GM12878 (cell line): ENCODE data around the gene SESTD1. TPM values are rescaled to one million over a fixed set of nuclear protein-coding genes. Genes with fewer than 3 reads are reported as not detected.

Experiments used
- ATAC-seq: fragments of 200-7000 bp; cut with Tn5 transposase; 3 replicates; pipeline ENCODE4 v1.9.1; 2020; ENCODE audit warnings: mild to moderate bottlenecking, moderate library complexity
- BruUV-seq: library from RNA; stranded (reverse); fragments of 400-500 nt; replicated peaks from 2 replicates; lab custom pipeline; 2021; lab: Mats Ljungman, UMichigan
- CTCF ChIA-PET: fragments of 300-600 bp; sonication (Branson Sonifier 250); formaldehyde crosslinking; extraction: SDS; loops from one replicate; lab custom pipeline; 2021; ENCODE audit warnings: inconsistent platforms; lab: Yijun Ruan, JAX
- POLR2A ChIA-PET: fragments of 350-600 bp; formaldehyde crosslinking; extraction: SDS; loops from one replicate; lab custom pipeline; 2021; ENCODE audit warnings: inconsistent platforms; lab: Charles Lee
- RAD21 ChIA-PET: fragments of 300-600 bp; sonication (Branson Sonifier 250); formaldehyde crosslinking; loops from one replicate; lab custom pipeline; 2023; ENCODE audit warnings: antibody characterized with exemption; ENCODE audit not compliant: unreplicated experiment; lab: Charles Lee
- SMC1A ChIA-PET: fragments of 300-600 bp; sonication (Branson Sonifier 250); formaldehyde crosslinking; loops from one replicate; lab custom pipeline; 2023; ENCODE audit not compliant: unreplicated experiment, uncharacterized antibody; lab: Charles Lee
- DNase-seq: peaks from one replicate; pipeline ENCODE4 v3.0.0-alpha.2; 2011; ENCODE audit warnings: low read depth, low spot score
- FAIRE-seq: peaks from 3 replicates; lab custom pipeline; 2011; peaks lifted over from hg19 to GRCh38; lab: Jason Lieb, UNC
- H2AFZ ChIP-seq: 2 replicates; pipeline ENCODE4 v1.6.0; 2011; ENCODE audit warnings: low read depth, low read length, control low read depth; ENCODE audit not compliant: control insufficient read depth
- H3K27ac ChIP-seq: 2 replicates; pipeline ENCODE4 v1.5.1; 2011; ENCODE audit warnings: control low read depth; ENCODE audit not compliant: control insufficient read depth, insufficient read depth
- H3K27me3 ChIP-seq, 2 experiments: replicated peaks in 1 of 2; 2 replicates each; pipeline versions ENCODE4 v1.6.0 to v1.6.1; 2011; ENCODE audit warnings: low read length in 1 of 2; ENCODE audit not compliant: control insufficient read depth in 2 of 2, insufficient read depth in 2 of 2
- H3K36me3 ChIP-seq, 2 experiments: 2 replicates each; pipeline ENCODE4 v1.5.1; 2011; ENCODE audit warnings: low read length in 1 of 2; ENCODE audit not compliant: control insufficient read depth in 2 of 2, insufficient read depth in 2 of 2
- H3K4me1 ChIP-seq: 2 replicates; pipeline ENCODE4 v1.6.1; 2011; ENCODE audit warnings: mild to moderate bottlenecking, low read length, moderate library complexity, mixed read lengths; ENCODE audit not compliant: control insufficient read depth, insufficient read depth
- H3K4me2 ChIP-seq: 2 replicates; pipeline ENCODE4 v1.6.0; 2011; ENCODE audit warnings: control low read depth; ENCODE audit not compliant: control insufficient read depth, insufficient read depth
- H3K4me3 ChIP-seq: fragments of 200-600 bp; sonication (generic); 2 replicates; pipeline ENCODE4 v1.5.1; 2016
- H3K79me2 ChIP-seq: 2 replicates; pipeline ENCODE4 v1.6.0; 2011; ENCODE audit warnings: low read length; ENCODE audit not compliant: control insufficient read depth, insufficient read depth
- H3K9ac ChIP-seq: 2 replicates; pipeline ENCODE4 v1.8.0; 2011; ENCODE audit warnings: low read length, control low read depth, mixed read lengths; ENCODE audit not compliant: control insufficient read depth, insufficient read depth
- H3K9me3 ChIP-seq: replicated peaks from 3 replicates; pipeline ENCODE4 v1.5.1; 2011; ENCODE audit warnings: mild to moderate bottlenecking, low read length; ENCODE audit not compliant: control insufficient read depth, insufficient read depth
- H4K20me1 ChIP-seq: 2 replicates; pipeline ENCODE4 v1.6.0; 2011; ENCODE audit not compliant: control insufficient read depth, insufficient read depth
- ASH2L ChIP-seq: fragments of 300-600, 200-600 bp; sonication (generic); IDR thresholded peaks from 2 replicates; pipeline ENCODE4 v1.6.1; 2017; ENCODE audit warnings: low read depth, mild to moderate bottlenecking, borderline replicate concordance
- BCL11A ChIP-seq: IDR thresholded peaks from 2 replicates; pipeline ENCODE4 v1.6.1; 2011; ENCODE audit warnings: low read depth, low read length
- CBFB ChIP-seq: IDR thresholded peaks from 2 replicates; pipeline ENCODE4 v1.6.1; 2016; ENCODE audit warnings: antibody characterized with exemption, low read depth
- EGR1 ChIP-seq, 2 experiments: IDR thresholded peaks; 1 replicate in 1 of 2; 2 replicates in 1 of 2; pipeline ENCODE4 v1.6.1; 2011 to 2012; ENCODE audit warnings: low read depth in 2 of 2, low read length in 2 of 2, borderline replicate concordance in 1 of 2, mild to moderate bottlenecking in 1 of 2, moderate library complexity in 1 of 2
- EP300 ChIP-seq, 2 experiments: fragments of 150-350 bp in 1 of 2; IDR thresholded peaks; 2 replicates each; pipeline ENCODE4 v1.6.1; 2011 to 2012; ENCODE audit warnings: low read depth in 2 of 2, low read length in 2 of 2, borderline replicate concordance in 1 of 2, improper control_type of control experiment in 1 of 2, inconsistent platforms in 1 of 2; ENCODE audit not compliant: control insufficient read depth in 1 of 2
- JUND ChIP-seq: IDR thresholded peaks from 2 replicates; pipeline ENCODE4 v1.6.1; 2012; ENCODE audit warnings: low read depth, mild to moderate bottlenecking, low read length, improper control_type of control experiment, moderate library complexity
- MXI1 ChIP-seq: fragments of 150-350 bp; IDR thresholded peaks from 2 replicates; pipeline ENCODE4 v1.6.1; 2011; ENCODE audit warnings: low read depth, mild to moderate bottlenecking, inconsistent platforms, low read length, improper control_type of control experiment
- MYC ChIP-seq: IDR thresholded peaks from 2 replicates; pipeline ENCODE4 v1.6.1; 2011; ENCODE audit warnings: mild to moderate bottlenecking, low read length, moderate library complexity, inconsistent platforms; ENCODE audit not compliant: insufficient read depth, insufficient replicate concordance, insufficient read length, severe bottlenecking
- RAD51 ChIP-seq: fragments of 450-650 bp; IDR thresholded peaks from 2 replicates; pipeline ENCODE4 v1.6.1; 2016; ENCODE audit warnings: moderate library complexity, mild to moderate bottlenecking, inconsistent platforms
- RELA ChIP-seq: fragments of 450-650 bp; IDR thresholded peaks from 2 replicates; pipeline ENCODE4 v1.8.0; 2014; ENCODE audit warnings: borderline replicate concordance; ENCODE audit not compliant: partially characterized antibody
- SMAD1 ChIP-seq: fragments of 450-650 bp; IDR thresholded peaks from 2 replicates; pipeline ENCODE4 v1.6.1; 2018; ENCODE audit warnings: mild to moderate bottlenecking, low read depth; ENCODE audit not compliant: partially characterized antibody
- SMARCA5 ChIP-seq: fragments of 450-650 bp; IDR thresholded peaks from 2 replicates; pipeline ENCODE4 v1.6.1; 2017; ENCODE audit warnings: mild to moderate bottlenecking
- SMC3 ChIP-seq: IDR thresholded peaks from 2 replicates; pipeline ENCODE4 v1.6.1; 2011; ENCODE audit warnings: low read length, improper control_type of control experiment, borderline replicate concordance
- SRF ChIP-seq, 2 experiments: IDR thresholded peaks; 2 replicates each; pipeline ENCODE4 v1.6.1; 2011; ENCODE audit warnings: low read depth in 2 of 2, low read length in 2 of 2, mild to moderate bottlenecking in 1 of 2, moderate library complexity in 1 of 2
- WRNIP1 ChIP-seq: IDR thresholded peaks from 2 replicates; pipeline ENCODE4 v1.6.1; 2011; ENCODE audit warnings: low read depth, low read length, improper control_type of control experiment, borderline replicate concordance
- WGBS: methylation state at CpG from one replicate; pipeline ENCODE4 v1.1.6; 2016; ENCODE audit warnings: low lambda C conversion rate; ENCODE audit not compliant: insufficient replicate concordance, insufficient coverage; ENCODE audit errors: missing lambda C conversion rate; 5-methylcytosine and 5-hydroxymethylcytosine counted together
- in situ Hi-C: fragments of 300-500 bp; cut with MboI; formaldehyde crosslinking; loops from 9 replicates; pipeline ENCODE4 v1.14.3; 2018; ENCODE audit warnings: mixed read lengths
- intact Hi-C: fragments of 100-400 bp; cut with micrococcal nuclease; formaldehyde crosslinking; loops from one replicate; pipeline ENCODE4 v1.14.2; 2022; ENCODE audit not compliant: unreplicated experiment
- polyA plus RNA-seq, 11 experiments: library from polyadenylated mRNA; depleted of rRNA in 4 of 11; unstranded in 6 of 11; stranded (reverse) in 5 of 11; fragments of >200 nt; fragmentation: Nextera tagmentation in 4 of 11; fragmentation: Illumina TruSeq in 1 of 11; extraction: Ambion mirVana in 4 of 11; extraction: Trizol in 1 of 11; gene quantifications; 1 replicate in 1 of 11; 2 replicates in 10 of 11; pipeline versions ENCODE4 v1.2.1 to v1.2.3, GENCODE V29; 2011 to 2016; ENCODE audit warnings: inconsistent platforms in 2 of 11, missing spikeins in 2 of 11, low read depth in 1 of 11
- total RNA-seq, 4 experiments: library from RNA; depleted of rRNA in 3 of 4; stranded (reverse); fragments of >200 nt in 3 of 4; fragmentation: Illumina TruSeq in 1 of 4; extraction: Trizol in 1 of 4; gene quantifications; 2 replicates each; pipeline versions ENCODE4 v1.2.1 to v1.2.3, GENCODE V29; 2013 to 2021
- TF ChIP-seq, protein P1 (sequence below): fragments of 450-650 bp; IDR thresholded peaks from 2 replicates; pipeline ENCODE4 v1.6.1; 2017; ENCODE audit warnings: borderline replicate concordance
- TF ChIP-seq, protein P2 (sequence below): fragments of 150-350 bp; IDR thresholded peaks from 2 replicates; pipeline ENCODE4 v1.6.1; 2016; ENCODE audit warnings: low read depth, low read length

SESTD1 gene
- total and polyA plus RNA-seq, 10 of the 15 experiments (the other 5 are each of a cell fraction or from before 2014, with no cell fraction given): 4.4 to 22.7 (median 9.5) TPM

DNA sequence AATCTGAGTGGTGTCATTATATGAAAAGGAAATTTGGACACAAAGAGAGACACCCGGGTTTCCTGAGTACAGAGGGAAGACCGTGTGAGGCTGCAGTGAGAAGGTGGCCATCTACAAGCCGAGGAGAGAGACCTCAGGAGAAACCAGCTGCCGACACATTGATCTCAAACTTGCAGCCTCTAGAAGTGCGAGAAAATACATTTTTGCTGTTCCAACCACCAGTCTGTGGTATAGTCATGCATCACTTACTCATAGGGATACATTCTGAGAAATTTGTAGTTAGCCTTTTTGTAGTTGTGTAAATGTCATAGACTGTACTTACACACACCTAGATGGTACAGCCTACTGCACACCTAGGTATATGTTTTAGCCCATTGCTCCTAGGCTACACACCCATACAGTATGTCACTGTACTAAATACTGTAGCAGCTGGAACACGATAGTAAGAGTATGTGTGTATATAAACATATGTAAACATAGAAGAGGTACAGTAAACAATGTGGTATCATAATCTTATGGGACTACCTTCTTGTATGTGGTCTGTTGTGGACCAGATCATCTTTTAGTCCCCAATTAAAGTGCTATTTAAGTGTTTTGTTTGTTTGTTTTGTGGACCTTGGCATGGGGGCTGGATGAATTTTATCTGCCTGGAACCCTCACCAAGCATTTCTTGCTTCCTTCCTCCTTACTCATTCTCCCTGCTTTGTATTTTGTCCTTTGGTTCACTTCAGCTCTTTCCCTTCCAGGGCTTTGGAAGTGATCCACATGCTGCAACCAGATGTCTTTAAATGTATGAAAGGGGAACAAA is 38.3 kb upstream of the SESTD1 start (continued):
- TF ChIP-seq MXI1: no peak
- TF ChIP-seq EP300 (IDR thresholded peaks at IDR 0.05; ENCODE audit: borderline replicate concordance in 1 of 2, control insufficient read depth in 1 of 2, low read depth in 2 of 2, low read length in 2 of 2): no peak
- TF ChIP-seq EGR1 (IDR thresholded peaks at IDR 0.05; ENCODE audit: borderline replicate concordance in 1 of 2, low read depth in 2 of 2, low read length in 2 of 2): no peak
- TF ChIP-seq SMAD1: no peak
- no peak for TF ChIP-seq SMC3

DNA sequence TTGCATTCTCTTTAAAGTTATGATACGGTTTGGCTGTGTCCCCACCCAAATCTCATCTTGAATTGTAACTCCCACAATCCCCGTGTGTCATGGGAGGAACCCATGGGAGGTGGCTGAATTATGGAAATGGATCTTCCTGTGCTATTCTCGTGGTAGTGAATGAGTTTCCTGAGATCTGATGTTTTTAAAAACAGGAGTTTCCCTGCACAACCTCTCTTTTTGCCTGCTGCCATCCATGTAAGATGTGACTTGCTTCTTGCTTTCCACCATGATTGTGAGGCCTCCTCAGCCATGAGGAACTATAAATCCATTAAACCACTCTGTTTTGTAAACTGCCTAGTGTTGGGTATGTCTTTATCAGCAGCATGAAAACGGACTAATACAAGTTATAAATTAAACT is 37.5 kb upstream of the SESTD1 start:
- DNase-seq (no peak), ATAC-seq (no peak), FAIRE-seq (no peak)
- Histone ChIP-seq H3K27me3 (no peaks in the 10 kb centered on the region; a peak in 1 of 4 replicates), H3K4me1 (no peaks in the 10 kb centered on the region), H3K79me2 (no peaks in the 10 kb centered on the region), H3K4me2 (no peak overlapping the region), H4K20me1 (no peaks in the 10 kb centered on the region), H3K9ac (no peak overlapping the region), H3K36me3 (no peaks in the 10 kb centered on the region), H3K27ac (no peak overlapping the region), H2AFZ (no peak overlapping the region), H3K4me3 (no peak overlapping the region), H3K9me3 (no peaks in the 10 kb centered on the region)
- no TSS peak for BruUV-seq
- RAD21 ChIA-PET: no interaction called here
- 21% methylated on average over 4 of the region's 4 CpGs for WGBS
- intact Hi-C loops: no loop called here
- SMC1A ChIA-PET: interaction anchor here (0.9 kb wide), 1 partner anchor 10 kb away, joined by 3 read pairs; no protein-coding TSS in a partner anchor
- POLR2A ChIA-PET: no interaction called here
- CTCF ChIA-PET: no interaction called here
- in situ Hi-C loops: no loop called here
- TF ChIP-seq, protein P1, sequence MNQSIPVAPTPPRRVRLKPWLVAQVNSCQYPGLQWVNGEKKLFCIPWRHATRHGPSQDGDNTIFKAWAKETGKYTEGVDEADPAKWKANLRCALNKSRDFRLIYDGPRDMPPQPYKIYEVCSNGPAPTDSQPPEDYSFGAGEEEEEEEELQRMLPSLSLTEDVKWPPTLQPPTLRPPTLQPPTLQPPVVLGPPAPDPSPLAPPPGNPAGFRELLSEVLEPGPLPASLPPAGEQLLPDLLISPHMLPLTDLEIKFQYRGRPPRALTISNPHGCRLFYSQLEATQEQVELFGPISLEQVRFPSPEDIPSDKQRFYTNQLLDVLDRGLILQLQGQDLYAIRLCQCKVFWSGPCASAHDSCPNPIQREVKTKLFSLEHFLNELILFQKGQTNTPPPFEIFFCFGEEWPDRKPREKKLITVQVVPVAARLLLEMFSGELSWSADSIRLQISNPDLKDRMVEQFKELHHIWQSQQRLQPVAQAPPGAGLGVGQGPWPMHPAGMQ: no peak
- no peak for TF ChIP-seq ASH2L
- TF ChIP-seq, protein P2, sequence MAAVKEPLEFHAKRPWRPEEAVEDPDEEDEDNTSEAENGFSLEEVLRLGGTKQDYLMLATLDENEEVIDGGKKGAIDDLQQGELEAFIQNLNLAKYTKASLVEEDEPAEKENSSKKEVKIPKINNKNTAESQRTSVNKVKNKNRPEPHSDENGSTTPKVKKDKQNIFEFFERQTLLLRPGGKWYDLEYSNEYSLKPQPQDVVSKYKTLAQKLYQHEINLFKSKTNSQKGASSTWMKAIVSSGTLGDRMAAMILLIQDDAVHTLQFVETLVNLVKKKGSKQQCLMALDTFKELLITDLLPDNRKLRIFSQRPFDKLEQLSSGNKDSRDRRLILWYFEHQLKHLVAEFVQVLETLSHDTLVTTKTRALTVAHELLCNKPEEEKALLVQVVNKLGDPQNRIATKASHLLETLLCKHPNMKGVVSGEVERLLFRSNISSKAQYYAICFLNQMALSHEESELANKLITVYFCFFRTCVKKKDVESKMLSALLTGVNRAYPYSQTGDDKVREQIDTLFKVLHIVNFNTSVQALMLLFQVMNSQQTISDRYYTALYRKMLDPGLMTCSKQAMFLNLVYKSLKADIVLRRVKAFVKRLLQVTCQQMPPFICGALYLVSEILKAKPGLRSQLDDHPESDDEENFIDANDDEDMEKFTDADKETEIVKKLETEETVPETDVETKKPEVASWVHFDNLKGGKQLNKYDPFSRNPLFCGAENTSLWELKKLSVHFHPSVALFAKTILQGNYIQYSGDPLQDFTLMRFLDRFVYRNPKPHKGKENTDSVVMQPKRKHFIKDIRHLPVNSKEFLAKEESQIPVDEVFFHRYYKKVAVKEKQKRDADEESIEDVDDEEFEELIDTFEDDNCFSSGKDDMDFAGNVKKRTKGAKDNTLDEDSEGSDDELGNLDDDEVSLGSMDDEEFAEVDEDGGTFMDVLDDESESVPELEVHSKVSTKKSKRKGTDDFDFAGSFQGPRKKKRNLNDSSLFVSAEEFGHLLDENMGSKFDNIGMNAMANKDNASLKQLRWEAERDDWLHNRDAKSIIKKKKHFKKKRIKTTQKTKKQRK: no peak
- TF ChIP-seq MYC: no peak
- no peak for TF ChIP-seq RELA
- TF ChIP-seq SRF (IDR thresholded peaks at IDR 0.05; ENCODE audit: low read depth in 2 of 2, low read length in 2 of 2): no peak
- no peak for TF ChIP-seq JUND
- TF ChIP-seq CBFB: no peak
- no peak for TF ChIP-seq WRNIP1
- no peak for TF ChIP-seq RAD51
- TF ChIP-seq SMARCA5: no peak
- no peak for TF ChIP-seq BCL11A
